Measurements from ENCODE around the gene ITK. TPM values are rescaled to one million over a fixed set of nuclear protein-coding genes. Genes with fewer than 3 reads are reported as not detected.

Gene ITK
- total RNA-seq, 4 donors from 2014 or later: 1.7 to 3.6 (median 3.0) TPM

DNA sequence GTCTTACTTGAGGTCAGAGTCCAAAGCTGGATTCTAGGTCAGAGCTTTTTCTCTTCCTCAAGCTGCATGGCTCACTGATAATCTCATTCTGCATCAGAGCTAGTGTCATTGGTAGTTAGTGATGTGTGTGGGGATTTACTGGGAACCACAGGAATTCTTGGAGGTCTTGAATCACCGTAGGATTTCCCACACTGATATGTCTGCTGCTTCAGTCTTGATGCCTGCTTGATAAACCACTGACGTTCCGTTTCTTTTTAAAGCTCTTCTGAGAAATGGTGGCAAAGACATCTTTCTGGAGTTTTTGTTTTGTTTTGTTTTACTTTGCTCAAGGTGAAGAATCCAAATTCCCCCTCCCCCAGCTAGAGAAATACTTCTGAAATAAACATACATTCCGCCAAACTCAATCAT, 13.4 kb upstream of the ITK start:
- no peak overlapping the region for H3K4me3 ChIP-seq (replicated peaks in 1 of 3)
- no peaks in the 10 kb centered on the region for H3K4me1 ChIP-seq
- TF ChIP-seq, protein P1, sequence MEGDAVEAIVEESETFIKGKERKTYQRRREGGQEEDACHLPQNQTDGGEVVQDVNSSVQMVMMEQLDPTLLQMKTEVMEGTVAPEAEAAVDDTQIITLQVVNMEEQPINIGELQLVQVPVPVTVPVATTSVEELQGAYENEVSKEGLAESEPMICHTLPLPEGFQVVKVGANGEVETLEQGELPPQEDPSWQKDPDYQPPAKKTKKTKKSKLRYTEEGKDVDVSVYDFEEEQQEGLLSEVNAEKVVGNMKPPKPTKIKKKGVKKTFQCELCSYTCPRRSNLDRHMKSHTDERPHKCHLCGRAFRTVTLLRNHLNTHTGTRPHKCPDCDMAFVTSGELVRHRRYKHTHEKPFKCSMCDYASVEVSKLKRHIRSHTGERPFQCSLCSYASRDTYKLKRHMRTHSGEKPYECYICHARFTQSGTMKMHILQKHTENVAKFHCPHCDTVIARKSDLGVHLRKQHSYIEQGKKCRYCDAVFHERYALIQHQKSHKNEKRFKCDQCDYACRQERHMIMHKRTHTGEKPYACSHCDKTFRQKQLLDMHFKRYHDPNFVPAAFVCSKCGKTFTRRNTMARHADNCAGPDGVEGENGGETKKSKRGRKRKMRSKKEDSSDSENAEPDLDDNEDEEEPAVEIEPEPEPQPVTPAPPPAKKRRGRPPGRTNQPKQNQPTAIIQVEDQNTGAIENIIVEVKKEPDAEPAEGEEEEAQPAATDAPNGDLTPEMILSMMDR (IDR thresholded peaks at IDR 0.05): no peak
- no peak for TF ChIP-seq POLR2A (IDR thresholded peaks at IDR 0.05)
- intact Hi-C loops (cut with DNase I): no loop called here
- WGBS, 2 donors: 45% methylated on average over 4 of the region's 4 CpGs
- H3K27ac ChIP-seq: no peak overlapping the region
- no peaks in the 10 kb centered on the region for H3K36me3 ChIP-seq
- H3K27me3 ChIP-seq: no peaks in the 10 kb centered on the region
- H3K9me3 ChIP-seq: no peaks in the 10 kb centered on the region
- no peak for DNase-seq

DNA sequence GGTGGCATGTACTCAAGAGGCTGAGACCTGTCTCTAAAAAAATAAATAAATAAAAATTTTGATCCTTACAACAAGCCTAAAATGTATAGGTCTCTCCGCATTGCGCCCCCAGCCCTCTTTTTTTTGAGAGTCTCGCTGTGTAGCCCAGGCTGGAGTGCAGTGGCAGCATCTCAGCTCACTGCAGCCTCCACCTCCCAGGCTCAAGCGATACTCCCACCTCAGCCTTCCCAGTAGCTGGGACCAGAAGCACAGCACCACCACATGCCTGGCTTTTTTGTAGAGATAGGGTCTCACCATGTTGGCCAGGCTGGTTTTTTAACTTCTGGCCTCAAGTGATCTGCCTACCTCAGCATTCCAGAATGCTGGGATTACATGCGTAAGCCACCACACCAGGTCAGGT, 12.4 kb upstream of the ITK start:
- intact Hi-C loops (cut with DNase I): no loop called here
- Histone ChIP-seq H3K27ac (no peak overlapping the region), H3K9me3 (no peaks in the 10 kb centered on the region), H3K27me3 (no peaks in the 10 kb centered on the region), H3K4me1 (no peaks in the 10 kb centered on the region), H3K4me3 (replicated peaks in 1 of 3) (no peak overlapping the region), H3K36me3 (no peaks in the 10 kb centered on the region)
- 95% methylated on average over 5 of the region's 5 CpGs for WGBS, 2 donors
- no peak for DNase-seq
- TF ChIP-seq POLR2A (IDR thresholded peaks at IDR 0.05): no peak
- TF ChIP-seq, protein P1 (IDR thresholded peaks at IDR 0.05): no peak

DNA sequence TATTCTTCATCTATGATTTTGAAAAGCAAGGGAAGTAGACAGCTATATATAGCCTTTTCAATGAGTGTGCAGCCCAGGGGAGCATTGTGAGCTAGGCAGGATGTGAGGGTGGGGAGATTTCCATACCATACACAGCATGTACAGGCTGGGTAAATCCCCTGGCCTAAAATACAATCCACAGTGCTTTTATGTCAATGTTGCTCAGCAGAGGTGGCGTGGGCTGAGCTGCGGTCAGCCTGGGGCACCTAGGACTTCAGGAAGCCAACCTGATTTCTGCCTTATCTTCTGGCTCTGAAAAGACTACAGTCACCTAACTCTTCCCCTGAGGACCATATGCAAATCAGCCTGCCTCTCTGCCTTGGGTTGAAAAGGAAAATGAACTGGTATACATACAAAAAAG, 8.2 kb upstream of the ITK start:
- Histone ChIP-seq H3K9me3 (no peaks in the 10 kb centered on the region), H3K4me1 (no peaks in the 10 kb centered on the region), H3K27me3 (no peaks in the 10 kb centered on the region), H3K36me3 (no peaks in the 10 kb centered on the region), H3K27ac (no peak overlapping the region), H3K4me3 (replicated peaks in 1 of 3) (no peak overlapping the region)
- no peak for TF ChIP-seq POLR2A (IDR thresholded peaks at IDR 0.05)
- TF ChIP-seq, protein P1 (IDR thresholded peaks at IDR 0.05): no peak
- intact Hi-C loops (cut with DNase I): no loop called here
- no peak for DNase-seq
- 63 to 71% methylated on average over 2 of the region's 2 CpGs for WGBS, 2 donors

DNA sequence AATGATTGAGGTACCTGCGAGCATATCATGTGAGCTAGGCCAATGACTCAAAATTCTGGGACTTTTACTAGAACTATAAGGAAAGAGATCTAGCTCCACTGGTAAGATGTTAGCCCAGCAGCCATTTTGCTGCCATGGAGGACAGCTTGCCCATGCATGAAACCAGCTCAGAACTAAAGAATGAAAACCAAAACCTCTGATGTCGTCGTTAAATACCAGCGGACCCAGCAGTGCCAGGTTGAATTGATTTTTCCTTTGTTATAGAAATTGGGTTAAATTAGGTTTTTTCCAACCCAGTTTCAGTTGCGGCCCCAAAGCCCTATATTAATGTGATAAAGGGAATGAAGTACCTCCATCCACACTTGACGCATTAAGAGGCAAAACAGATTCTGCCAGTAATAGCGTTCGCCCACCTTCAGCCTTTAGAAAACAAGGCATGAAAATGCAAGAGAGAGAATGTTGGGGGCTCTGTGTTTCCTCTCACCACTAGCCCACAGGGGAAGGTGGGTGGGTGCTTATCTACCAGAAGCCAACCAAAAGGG, 5.5 kb upstream of the ITK start:
- TF ChIP-seq, protein P1 (IDR thresholded peaks at IDR 0.05): no peak
- no peak for TF ChIP-seq POLR2A (IDR thresholded peaks at IDR 0.05)
- Histone ChIP-seq H3K9me3 (no peaks in the 10 kb centered on the region), H3K4me1 (no peaks in the 10 kb centered on the region), H3K27ac (no peak overlapping the region), H3K27me3 (no peaks in the 10 kb centered on the region), H3K4me3 (replicated peaks in 1 of 3) (no peak overlapping the region), H3K36me3 (no peaks in the 10 kb centered on the region)
- intact Hi-C loops (cut with DNase I): no loop called here
- WGBS, 2 donors: 91 to 95% methylated on average over 8 of the region's 8 CpGs
- DNase-seq: no peak

DNA sequence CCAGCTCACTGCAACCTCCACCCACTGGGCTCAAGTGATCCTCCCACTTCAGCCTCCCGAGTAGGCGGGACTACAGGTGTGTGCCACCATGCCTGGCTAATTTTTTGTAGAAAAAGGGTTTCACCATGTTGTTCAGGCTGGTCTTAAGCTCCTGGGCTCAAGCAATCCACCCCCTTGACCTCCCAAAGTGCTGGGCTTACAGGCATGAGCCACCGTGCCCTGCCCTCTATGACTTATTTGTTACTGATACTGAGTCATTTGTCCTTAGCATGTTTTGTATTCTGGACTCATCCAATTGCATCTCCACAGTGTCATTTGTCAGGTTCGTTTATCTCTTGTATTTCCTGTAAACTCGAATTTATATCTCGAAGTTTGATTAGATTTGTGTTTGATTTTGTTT, 2.7 kb upstream of the ITK start:
- no peak for TF ChIP-seq POLR2A (IDR thresholded peaks at IDR 0.05)
- TF ChIP-seq, protein P1 (IDR thresholded peaks at IDR 0.05): no peak
- no peak for DNase-seq
- intact Hi-C loops (cut with DNase I): no loop called here
- Histone ChIP-seq H3K36me3 (no peaks in the 10 kb centered on the region), H3K4me1 (no peaks in the 10 kb centered on the region), H3K27me3 (no peaks in the 10 kb centered on the region), H3K9me3 (no peaks in the 10 kb centered on the region), H3K4me3 (replicated peaks in 1 of 3) (no peak overlapping the region), H3K27ac (no peak overlapping the region)
- 86 to 88% methylated on average over 6 of the region's 6 CpGs for whole genome bisulfite sequencing, 2 donors
